GM18505 (cell line): Measurements from ENCODE around the gene PDK4.

ENCODE experiments used
- ATAC-seq: cut with Tn5 transposase; IDR thresholded peaks from one replicate; pipeline ENCODE4 v1.9.1; 2021; ENCODE audit not compliant: unreplicated experiment
- POLR2A ChIP-seq: IDR thresholded peaks from 4 replicates; pipeline ENCODE4 v1.6.1; 2011; ENCODE audit warnings: borderline replicate concordance; ENCODE audit not compliant: insufficient read depth, insufficient read length; ENCODE audit errors: extremely low read depth

PDK4 gene

DNA sequence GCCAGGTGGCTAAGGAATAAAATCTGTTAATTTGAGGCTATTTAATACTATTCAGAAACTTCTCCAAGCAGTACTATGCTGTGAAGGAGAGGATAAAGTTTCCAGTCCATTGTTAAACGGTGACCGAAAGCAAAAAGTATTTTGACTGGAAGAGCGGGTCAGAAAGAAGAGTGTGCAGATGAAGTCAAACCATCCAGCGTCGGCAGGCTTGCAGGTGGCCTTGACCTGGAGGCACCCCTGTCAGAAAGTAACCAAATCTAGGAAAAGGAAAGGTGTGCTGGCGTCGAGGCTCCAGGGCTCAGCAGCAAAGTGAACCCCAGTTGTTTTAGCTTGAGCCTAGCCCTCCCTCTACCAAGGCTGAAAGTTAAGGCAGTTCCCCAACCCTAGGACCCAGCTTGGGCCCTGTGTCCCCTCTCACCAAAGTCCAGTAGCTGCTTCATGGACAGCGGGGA is 544 bp downstream of the PDK4 start:
- ATAC-seq: no peak
- no peak for TF ChIP-seq POLR2A

DNA sequence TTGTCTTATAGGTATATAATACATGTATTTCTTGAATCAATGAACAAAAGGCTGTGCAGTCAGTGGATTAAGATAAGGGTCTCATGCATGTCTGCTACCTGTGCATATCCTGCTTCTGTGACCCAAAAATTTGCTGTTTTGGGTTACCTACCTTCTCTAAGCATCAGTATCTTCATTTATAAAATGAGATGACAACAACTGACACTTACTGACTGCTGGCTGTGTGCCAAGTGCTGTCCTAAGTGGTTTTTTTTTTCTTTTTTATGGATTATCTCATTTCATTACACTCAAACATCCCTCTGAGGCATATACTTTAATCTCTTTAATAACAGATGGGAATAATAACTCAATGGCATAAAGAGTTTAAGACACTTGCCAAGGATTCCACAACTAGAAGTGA is 2.1 kb downstream of the PDK4 start:
- ATAC-seq: no peak
- TF ChIP-seq POLR2A: no peak

GRCh38 chr7:95593343-95593742 is 3.0 kb downstream of the PDK4 start:
- ATAC-seq: no peak

GRCh38 chr7:95592570-95592969 is 3.7 kb downstream of the PDK4 start:
- TF ChIP-seq POLR2A: no peak

More at GRCh38 chr7:95593343-95593742, 3.0 kb downstream of the PDK4 start:
- no peak for TF ChIP-seq POLR2A

GRCh38 chr7:95590387-95591248 is 5.7 kb downstream of the PDK4 start:
- no peak for TF ChIP-seq POLR2A
- ATAC-seq: no peak

More at GRCh38 chr7:95592570-95592969, 3.7 kb downstream of the PDK4 start:
- ATAC-seq: no peak

GRCh38 chr7:95589766-95590165 is 6.5 kb downstream of the PDK4 start:
- ATAC-seq: no peak
- no peak for TF ChIP-seq POLR2A

DNA sequence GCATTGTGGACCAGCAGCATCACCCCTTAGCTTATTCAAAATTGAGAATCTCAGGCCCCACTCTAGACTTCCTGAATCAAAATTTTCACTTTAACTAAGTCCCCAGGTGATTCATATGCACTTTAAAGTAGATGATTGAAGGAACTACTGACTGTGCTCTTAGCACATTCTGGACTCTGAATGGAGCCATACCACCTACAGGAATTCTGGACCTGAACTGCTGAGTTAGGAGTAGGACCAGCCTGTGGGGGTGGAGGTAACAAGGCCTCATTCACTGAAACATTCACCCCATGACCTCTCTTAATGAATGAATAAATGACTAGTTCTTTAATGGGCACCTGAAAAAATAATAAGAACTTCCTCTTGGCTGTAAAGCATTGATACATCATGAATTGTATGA is 7.3 kb downstream of the PDK4 start:
- TF ChIP-seq POLR2A: no peak
- ATAC-seq: no peak

GRCh38 chr7:95586951-95587301 is 9.4 kb downstream of the PDK4 start:
- ATAC-seq: no peak
- TF ChIP-seq POLR2A: no peak

DNA sequence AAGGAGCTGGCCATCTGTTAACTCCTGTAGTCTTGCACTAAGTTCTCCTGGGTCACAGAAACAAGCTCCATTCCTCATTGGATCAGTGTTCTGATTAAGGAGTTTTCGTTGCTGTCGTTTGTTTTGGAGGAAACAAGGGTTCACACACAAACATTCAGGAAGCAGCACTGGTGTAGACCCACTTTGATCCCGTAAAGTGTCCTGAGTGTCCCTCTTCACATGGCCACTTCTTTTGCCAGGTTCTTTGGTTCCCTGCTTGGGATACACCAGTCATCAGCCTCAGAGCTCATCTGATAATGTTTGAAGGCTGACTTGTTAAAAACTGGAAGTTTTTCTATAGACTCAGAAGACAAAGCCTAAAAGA is 10.9 kb downstream of the PDK4 start:
- no peak for TF ChIP-seq POLR2A
- ATAC-seq: no peak

- no peak for TF ChIP-seq POLR2A
- ATAC-seq: no peak
Observed at GRCh38 chr7:95584769-95585425, 11.4 kb downstream of the PDK4 start.

DNA sequence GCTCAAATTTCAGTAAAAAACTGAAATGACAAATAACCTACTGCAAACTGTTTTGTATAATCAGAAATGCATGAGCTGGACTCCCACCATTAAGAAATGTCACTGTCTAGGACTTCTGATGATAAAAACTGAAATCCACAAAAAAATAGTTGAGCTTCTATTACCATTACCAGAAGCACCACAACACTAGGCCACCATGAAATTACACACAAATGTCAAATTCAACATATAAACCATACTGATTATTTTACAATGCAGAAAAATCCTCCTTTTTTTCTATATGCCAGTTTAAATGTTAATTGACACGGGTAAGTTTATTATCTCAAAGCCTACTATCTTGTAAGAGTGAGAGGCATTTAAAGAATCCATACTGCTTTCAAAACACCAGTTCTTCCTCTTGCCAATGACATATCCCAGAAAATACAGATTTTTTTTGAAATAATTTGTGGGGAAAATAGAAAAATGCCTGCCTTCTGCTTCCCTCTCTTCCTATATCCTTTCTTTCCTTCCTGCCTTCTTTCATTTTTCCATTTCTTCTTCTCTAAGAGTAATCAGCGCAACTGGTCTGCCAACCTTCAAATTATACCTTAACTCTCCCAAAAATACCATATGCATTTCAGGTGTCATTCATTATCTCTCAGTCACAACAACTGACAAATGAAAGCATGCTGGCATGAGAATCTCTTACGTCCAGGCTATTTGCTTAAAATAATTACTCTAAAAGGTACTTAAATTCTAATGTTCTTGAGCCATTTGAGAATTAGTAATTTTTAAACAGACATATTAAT is 12.3 kb downstream of the PDK4 start:
- no peak for ATAC-seq
- TF ChIP-seq POLR2A: no peak

- no peak for TF ChIP-seq POLR2A
- ATAC-seq: no peak
Observed at GRCh38 chr7:95582578-95583293, 13.6 kb downstream of the PDK4 start.

- ATAC-seq: no peak
- TF ChIP-seq POLR2A: no peak
Observed at GRCh38 chr7:95581467-95581866, 14.8 kb downstream of the PDK4 start.
